Measurements from ENCODE around the gene GSK3B. TPM values are rescaled to one million over a fixed set of nuclear protein-coding genes. Genes with fewer than 3 reads are reported as not detected.

Gene GSK3B
- total and polyA plus RNA-seq, 3 donors from 2014 or later: 64.9 to 73.1 (median 65.1) TPM

- intact Hi-C loops (cut with DNase I; ENCODE audit: low total_unique reads): no loop called here
- no peak for TF ChIP-seq POLR2A (IDR thresholded peaks at IDR 0.05)
- no peak for TF ChIP-seq CTCF (IDR thresholded peaks at IDR 0.05)
- Histone ChIP-seq H3K9me3 (no peaks in the 10 kb centered on the region), H3K27ac (no peak overlapping the region), H3K4me3 (no peak overlapping the region), H3K27me3 (no peaks in the 10 kb centered on the region), H3K36me3 (ENCODE audit: low read depth, missing control alignments) (no peaks in the 10 kb centered on the region), H3K4me1 (no peaks in the 10 kb centered on the region)
- 57 to 71% methylated on average over 7 of the region's 7 CpGs for WGBS, 2 donors
- DNase-seq: no peak
These were observed 310.4 kb downstream of the GSK3B start for GRCh38 chr3:119783883-119784282.

- DNase-seq: no peak
- H3K4me1 ChIP-seq: no peaks in the 10 kb centered on the region
- H3K4me3 ChIP-seq: no peak overlapping the region
- intact Hi-C loops (cut with DNase I; ENCODE audit: low total_unique reads): no loop called here
- H3K27ac ChIP-seq: no peak overlapping the region
- H3K27me3 ChIP-seq: no peaks in the 10 kb centered on the region
- TF ChIP-seq CTCF (IDR thresholded peaks at IDR 0.05): no peak
- no peaks in the 10 kb centered on the region for H3K36me3 ChIP-seq (ENCODE audit: low read depth, missing control alignments)
- no peaks in the 10 kb centered on the region for H3K9me3 ChIP-seq
- WGBS, 2 donors: 81 to 85% methylated on average over 2 of the region's 2 CpGs
These were observed 311.0 kb downstream of the GSK3B start for GRCh38 chr3:119783255-119783654.

- Histone ChIP-seq H3K27me3 (no peaks in the 10 kb centered on the region), H3K36me3 (ENCODE audit: low read depth, missing control alignments) (no peaks in the 10 kb centered on the region), H3K4me3 (no peak overlapping the region), H3K9me3 (no peaks in the 10 kb centered on the region), H3K4me1 (no peaks in the 10 kb centered on the region), H3K27ac (no peak overlapping the region)
- intact Hi-C loops (cut with DNase I; ENCODE audit: low total_unique reads): no loop called here
- no peak for DNase-seq
- TF ChIP-seq POLR2A (IDR thresholded peaks at IDR 0.05) (no peak), CTCF (IDR thresholded peaks at IDR 0.05) (no peak)
- WGBS, 2 donors: 92 to 100% methylated on average over 1 of the region's 1 CpG
These were observed 311.8 kb downstream of the GSK3B start for GRCh38 chr3:119782460-119782859.

- H3K9me3 ChIP-seq: no peaks in the 10 kb centered on the region
- H3K27ac ChIP-seq: no peak within 1 kb of the TSS
- H3K4me3 ChIP-seq: no peak within 1 kb of the TSS
- intact Hi-C loops (cut with DNase I; ENCODE audit: low total_unique reads): no loop called here
- H3K27me3 ChIP-seq: no peaks in the 10 kb centered on the region
- TF ChIP-seq POLR2A (IDR thresholded peaks at IDR 0.05): no peak
- no peak for TF ChIP-seq CTCF (IDR thresholded peaks at IDR 0.05)
- no peak for DNase-seq
- H3K36me3 ChIP-seq (ENCODE audit: low read depth, missing control alignments): no peaks in the 10 kb centered on the region
- no peaks in the 10 kb centered on the region for H3K4me1 ChIP-seq
- WGBS, 2 donors: 88 to 89% methylated on average over 10 of the region's 10 CpGs
These were observed 312.7 kb downstream of the GSK3B start, which contains the start of gene NR1I2 for GRCh38 chr3:119781330-119782198. Gene NR1I2 (plus strand): TSS chr3:119782101.
